ENCODE measurements around the gene GZMM. TPM values are rescaled to one million over a fixed set of nuclear protein-coding genes. Genes with fewer than 3 reads are reported as not detected.

GZMM gene
- total RNA-seq, 2 donors from 2014 or later, result 0.51 TPM; not detected in 1

- TF ChIP-seq CTCF (conservative IDR thresholded peaks at IDR 0.05), result peak; percentile 15
- Mint-ChIP-seq H3K36me3 (ENCODE audit: low read depth) (peaks cover 4% of the 10 kb centered on the region), H3K4me1 (peaks cover 2% of the 10 kb centered on the region), H3K27ac (peak overlapping the region; percentile 87), H3K9me3 (no peaks in the 10 kb centered on the region), H3K27me3 (ENCODE audit: insufficient read depth) (peaks cover 2% of the 10 kb centered on the region), H3K4me3 (peak overlapping the region; percentile 83)
- peak; percentile 95 for DNase-seq
- no peaks in the 10 kb centered on the region for H3K27me3 ChIP-seq (ENCODE audit: control insufficient read depth, insufficient read depth, low read length, poor library complexity, severe bottlenecking)
- H3K9me3 ChIP-seq (ENCODE audit: control insufficient read depth, low read length), result no peaks in the 10 kb centered on the region
- H3K36me3 ChIP-seq (ENCODE audit: control insufficient read depth, insufficient read depth, low read length), result peaks cover 14% of the 10 kb centered on the region
- H3K4me3 ChIP-seq (ENCODE audit: low read length), result peak overlapping the region; percentile 76
- 0% methylated on average over 42 to 103 of the region's 103 CpGs for WGBS, 2 experiments (ENCODE audit: insufficient coverage in 1 of 2, insufficient read length in 1 of 2)
- peak overlapping the region; percentile 67 for H3K9ac ChIP-seq (ENCODE audit: extremely low read depth, low read length, poor library complexity, severe bottlenecking)
- peaks cover 6% of the 10 kb centered on the region for H3K4me1 ChIP-seq (ENCODE audit: control insufficient read depth, insufficient read depth, low read length)
- H3K27ac ChIP-seq (ENCODE audit: low read depth, low read length), result peak overlapping the region; percentile 84
Observed at GRCh38 chr19:531009-531752, 12.7 kb upstream of the GZMM start.

GRCh38 chr19:531753-532560 is 11.9 kb upstream of the GZMM start, which contains the start of gene CDC34:
Gene CDC34, plus strand, starts transcription at chr19:531760. Its CDS starts 172 bp downstream, at chr19:531932.
- peaks cover 22% of the 10 kb centered on the region for H3K36me3 ChIP-seq (ENCODE audit: control insufficient read depth, insufficient read depth, low read length)
- no peaks in the 10 kb centered on the region for H3K27me3 ChIP-seq (ENCODE audit: control insufficient read depth, insufficient read depth, low read length, poor library complexity, severe bottlenecking)
- H3K9me3 ChIP-seq (ENCODE audit: control insufficient read depth, low read length), result no peaks in the 10 kb centered on the region
- DNase-seq, result peak; percentile 58
- no peak for TF ChIP-seq CTCF (conservative IDR thresholded peaks at IDR 0.05)
- H3K27ac Mint-ChIP-seq, result peak within 1 kb of the TSS; percentile 96
- H3K27ac ChIP-seq (ENCODE audit: low read depth, low read length), result peak within 1 kb of the TSS; percentile 84
- peaks cover 6% of the 10 kb centered on the region for H3K4me1 ChIP-seq (ENCODE audit: control insufficient read depth, insufficient read depth, low read length)
- H3K27me3 Mint-ChIP-seq (ENCODE audit: insufficient read depth), result no peaks in the 10 kb centered on the region
- H3K4me3 Mint-ChIP-seq, result peak within 1 kb of the TSS; percentile 83
- peak within 1 kb of the TSS; percentile 79 for H3K9ac ChIP-seq (ENCODE audit: extremely low read depth, low read length, poor library complexity, severe bottlenecking)
- peaks cover 4% of the 10 kb centered on the region for H3K36me3 Mint-ChIP-seq (ENCODE audit: low read depth)
- no peaks in the 10 kb centered on the region for H3K9me3 Mint-ChIP-seq
- peaks cover 2% of the 10 kb centered on the region for H3K4me1 Mint-ChIP-seq
- 0 to 1% methylated on average over 29 to 83 of the region's 84 CpGs for WGBS, 2 experiments (ENCODE audit: insufficient coverage in 1 of 2, insufficient read length in 1 of 2)
- peak within 1 kb of the TSS; percentile 93 for H3K4me3 ChIP-seq (ENCODE audit: low read length)

GRCh38 chr19:532561-533363 is 11.1 kb upstream of the GZMM start:
- WGBS, 2 experiments (ENCODE audit: insufficient coverage in 1 of 2, insufficient read length in 1 of 2), result 8 to 14% methylated on average over 25 to 47 of the region's 47 CpGs
- Mint-ChIP-seq H3K27me3 (ENCODE audit: insufficient read depth) (no peaks in the 10 kb centered on the region), H3K4me1 (peaks cover 2% of the 10 kb centered on the region)

More at GRCh38 chr19:532561-533363, 11.1 kb upstream of the GZMM start:
- DNase-seq, result peak; percentile 89
- H3K27me3 ChIP-seq (ENCODE audit: control insufficient read depth, insufficient read depth, low read length, poor library complexity, severe bottlenecking), result no peaks in the 10 kb centered on the region
- H3K27ac ChIP-seq (ENCODE audit: low read depth, low read length), result peak overlapping the region; percentile 79
- peaks cover 23% of the 10 kb centered on the region for H3K36me3 ChIP-seq (ENCODE audit: control insufficient read depth, insufficient read depth, low read length)
- peak overlapping the region; percentile 93 for H3K4me3 ChIP-seq (ENCODE audit: low read length)
- no peaks in the 10 kb centered on the region for H3K9me3 Mint-ChIP-seq
- peak overlapping the region; percentile 96 for H3K27ac Mint-ChIP-seq
- TF ChIP-seq CTCF (conservative IDR thresholded peaks at IDR 0.05), result peak; percentile 75
- H3K9me3 ChIP-seq (ENCODE audit: control insufficient read depth, low read length), result no peaks in the 10 kb centered on the region
- peaks cover 6% of the 10 kb centered on the region for H3K4me1 ChIP-seq (ENCODE audit: control insufficient read depth, insufficient read depth, low read length)
- H3K4me3 Mint-ChIP-seq, result peak overlapping the region; percentile 83
- peak overlapping the region; percentile 79 for H3K9ac ChIP-seq (ENCODE audit: extremely low read depth, low read length, poor library complexity, severe bottlenecking)
- H3K36me3 Mint-ChIP-seq (ENCODE audit: low read depth), result peaks cover 4% of the 10 kb centered on the region
